NK-92 (cell line): ENCODE results near the gene AMN.
"Not testable (repeated sequence)": the region's sequence is repeated elsewhere in the genome, so short reads cannot be mapped to it uniquely, and the experiment has no call there.

Source experiments
- DNase-seq: peaks from one replicate; lab custom pipeline; 2025; ENCODE audit not compliant: unreplicated experiment; lab: John Stamatoyannopoulos, UW

The AMN gene

GRCh38 chr14:102911991-102912761 lies 10.3 kb upstream of the AMN start:
- no peak for DNase-seq

- no peak for DNase-seq
Measured at GRCh38 chr14:102913341-102914211, 8.9 kb upstream of the AMN start.

- no peak for DNase-seq
Measured at GRCh38 chr14:102914474-102915291, 7.8 kb upstream of the AMN start.

GRCh38 chr14:102915292-102916110 lies 7.0 kb upstream of the AMN start:
- no peak for DNase-seq

- no peak for DNase-seq
Measured at GRCh38 chr14:102916347-102917055, 6.0 kb upstream of the AMN start.

GRCh38 chr14:102917056-102917385 lies 5.4 kb upstream of the AMN start:
- DNase-seq: no peak

- no peak for DNase-seq
Measured at GRCh38 chr14:102917469-102918211, 4.8 kb upstream of the AMN start.

GRCh38 chr14:102918438-102918837 lies 4.0 kb upstream of the AMN start:
- no peak for DNase-seq

- no peak for DNase-seq
Measured at GRCh38 chr14:102920273-102920997, 2.0 kb upstream of the AMN start.

- no peak for DNase-seq
Measured at GRCh38 chr14:102920998-102921304, 1.5 kb upstream of the AMN start.

- DNase-seq: no peak
Measured at GRCh38 chr14:102923201-102923924, 900 bp downstream of the AMN start.

- DNase-seq: no peak
Measured at GRCh38 chr14:102923925-102924486, 1.5 kb downstream of the AMN start.

GRCh38 chr14:102924632-102925588 lies 2.4 kb downstream of the AMN start:
- no peak for DNase-seq

GRCh38 chr14:102925646-102926045 lies 3.2 kb downstream of the AMN start:
- no peak for DNase-seq

- DNase-seq: no peak
Measured at GRCh38 chr14:102926104-102926503, 3.6 kb downstream of the AMN start.

- DNase-seq: not testable (repeated sequence)
Measured at GRCh38 chr14:102926840-102927239, 4.4 kb downstream of the AMN start.
